Gastrocnemius medialis (tissue), 4 donors: ENCODE results near the gene PRKG1. TPM values are rescaled to one million over a fixed set of nuclear protein-coding genes. Genes with fewer than 3 reads are reported as not detected.

ENCODE experiments used
- ATAC-seq, 2 donors: fragments of 150-250 bp; one replicate each; pipeline ENCODE4 v1.9.1; 2016
- DNase-seq, 2 donors: peaks; one replicate each; pipeline ENCODE4 v3.0.0-alpha.2; 2019
- H3K27ac ChIP-seq, 4 donors: fragments of 200-600 bp; sonication (generic); 1 replicate in 1 of 4; 2 replicates in 3 of 4; pipeline ENCODE4 v1.5.1; 2016 to 2018; ENCODE audit warnings: mild to moderate bottlenecking in 2 of 4, moderate library complexity in 1 of 4
- H3K27me3 ChIP-seq, 3 donors: fragments of 200-600 bp; sonication (generic) in 2 of 3; 1 replicate in 1 of 3; 2 replicates in 2 of 3; pipeline versions ENCODE4 v1.5.1 to v1.6.0; 2016 to 2019; ENCODE audit warnings: mild to moderate bottlenecking in 1 of 3, moderate library complexity in 1 of 3
- H3K36me3 ChIP-seq, 2 donors: fragments of 200-600 bp; sonication (generic) in 1 of 2; one replicate each; pipeline ENCODE4 v1.5.1; 2017 to 2018
- H3K4me1 ChIP-seq, 2 donors: fragments of 200-600 bp; sonication (generic) in 1 of 2; one replicate each; pipeline ENCODE4 v1.5.1; 2016 to 2017; ENCODE audit warnings: mild to moderate bottlenecking in 2 of 2
- H3K4me3 ChIP-seq, 4 donors: fragments of 200-600 bp; sonication (generic) in 3 of 4; 1 replicate in 1 of 4; 2 replicates in 3 of 4; pipeline ENCODE4 v1.5.1; 2016 to 2019; ENCODE audit warnings: mild to moderate bottlenecking in 2 of 4
- H3K9me3 ChIP-seq, 3 donors: fragments of 200-600 bp; sonication (generic) in 2 of 3; 1 replicate in 1 of 3; 2 replicates in 2 of 3; pipeline ENCODE4 v1.5.1; 2016 to 2019
- CTCF ChIP-seq, 5 experiments: fragments of 450-650 bp in 3 of 5; fragments of 200-600 bp in 2 of 5; sonication (generic) in 2 of 5; IDR thresholded peaks in 4 of 5; conservative IDR thresholded peaks in 1 of 5; 1 replicate in 4 of 5; 2 replicates in 1 of 5; pipeline ENCODE4 v1.5.1; 2016 to 2019; ENCODE audit warnings: antibody characterized with exemption in 5 of 5, mild to moderate bottlenecking in 3 of 5, moderate library complexity in 3 of 5
- POLR2A ChIP-seq, 2 donors: fragments of 450-650 bp; IDR thresholded peaks; one replicate each; pipeline ENCODE4 v1.6.1; 2017; ENCODE audit warnings: antibody characterized with exemption in 2 of 2, mild to moderate bottlenecking in 2 of 2, moderate library complexity in 2 of 2
- in situ Hi-C, 4 donors: fragments of 200-750 bp; cut with MboI; loops; one replicate each; pipeline versions ENCODE4 v1.15.0 to v1.8.0; 2017; ENCODE audit warnings: low sequenced_read_pairs in 4 of 4
- intact Hi-C: fragments of 100-400 bp; cut with DNase I; formaldehyde crosslinking; loops from one replicate; pipeline ENCODE4 v1.15.1; 2023; ENCODE audit warnings: low total_unique reads
- total RNA-seq, 4 donors: library from RNA; depleted of rRNA; stranded (reverse); fragments of >200 nt; gene quantifications; one replicate each; pipeline versions ENCODE4 v1.1.0 to v1.2.3, GENCODE V29; 2016

The PRKG1 gene
- total RNA-seq, 4 donors from 2014 or later: 10.4 to 39.4 (median 25.1) TPM

- DNase-seq: no peak
- no peaks in the 10 kb centered on the region for H3K9me3 ChIP-seq
- H3K27me3 ChIP-seq: no peaks in the 10 kb centered on the region
- ATAC-seq: peak in 1 of 2 donors; percentile 55
- intact Hi-C loops: no loop called here
- TF ChIP-seq POLR2A (IDR thresholded peaks at IDR 0.05): no peak
- no peak for TF ChIP-seq CTCF (IDR thresholded peaks at IDR 0.05 in 4 of 5, conservative IDR thresholded peaks at IDR 0.05 in 1 of 5)
- H3K36me3 ChIP-seq: no peaks in the 10 kb centered on the region
- H3K4me1 ChIP-seq: peaks cover 6 to 28% of the 10 kb centered on the region in 2 donors
- in situ Hi-C loops: no loop called here
- H3K4me3 ChIP-seq: no peak overlapping the region
- H3K27ac ChIP-seq: no peak overlapping the region
Measured at GRCh38 chr10:51522858-51523257, 448.6 kb downstream of the PRKG1 start.

- Histone ChIP-seq H3K27ac (no peak overlapping the region), H3K36me3 (no peaks in the 10 kb centered on the region), H3K27me3 (no peaks in the 10 kb centered on the region), H3K9me3 (no peaks in the 10 kb centered on the region), H3K4me1 (peaks cover 6 to 33% of the 10 kb centered on the region in 2 donors), H3K4me3 (no peak overlapping the region)
- no peak for TF ChIP-seq POLR2A (IDR thresholded peaks at IDR 0.05)
- no peak for TF ChIP-seq CTCF (IDR thresholded peaks at IDR 0.05 in 4 of 5, conservative IDR thresholded peaks at IDR 0.05 in 1 of 5)
- intact Hi-C loops (no loop called here), in situ Hi-C loops (no loop called here)
- ATAC-seq: no peak
- DNase-seq: no peak
Measured at GRCh38 chr10:51523440-51523839, 449.2 kb downstream of the PRKG1 start.

GRCh38 chr10:51524041-51524440 is 449.8 kb downstream of the PRKG1 start:
- no peaks in the 10 kb centered on the region for H3K9me3 ChIP-seq
- intact Hi-C loops: no loop called here
- peaks cover 6 to 35% of the 10 kb centered on the region in 2 donors for H3K4me1 ChIP-seq
- TF ChIP-seq CTCF (IDR thresholded peaks at IDR 0.05 in 4 of 5, conservative IDR thresholded peaks at IDR 0.05 in 1 of 5) (no peak), POLR2A (IDR thresholded peaks at IDR 0.05) (no peak)
- in situ Hi-C loops: no loop called here
- no peaks in the 10 kb centered on the region for H3K27me3 ChIP-seq
- no peak for DNase-seq
- no peak overlapping the region for H3K4me3 ChIP-seq
- H3K36me3 ChIP-seq: no peaks in the 10 kb centered on the region
- no peak for ATAC-seq
- H3K27ac ChIP-seq: no peak overlapping the region

- DNase-seq (no peak), ATAC-seq (no peak)
- TF ChIP-seq POLR2A (IDR thresholded peaks at IDR 0.05): no peak
- TF ChIP-seq CTCF (IDR thresholded peaks at IDR 0.05 in 4 of 5, conservative IDR thresholded peaks at IDR 0.05 in 1 of 5): no peak
- Histone ChIP-seq H3K27me3 (no peaks in the 10 kb centered on the region), H3K9me3 (no peaks in the 10 kb centered on the region), H3K4me1 (peaks cover 6 to 31% of the 10 kb centered on the region in 2 donors), H3K36me3 (no peaks in the 10 kb centered on the region), H3K27ac (peak overlapping the region in 1 of 4 donors; percentile 49), H3K4me3 (peak overlapping the region in 3 of 4 donors; percentile 10 to 37 (median 26))
- intact Hi-C loops: no loop called here
- in situ Hi-C loops: no loop called here
Measured at GRCh38 chr10:51527522-51528219, 453.4 kb downstream of the PRKG1 start.
